Fibroblast of mammary gland (primary cell): ENCODE measurements around the gene CDYL.
"Not testable (repeated sequence)": the region's sequence is repeated elsewhere in the genome, so short reads cannot be mapped to it uniquely, and the experiment has no call there.

Experiments
- DNase-seq: peaks from one replicate; pipeline ENCODE4 v3.0.0-alpha.2; 2010; ENCODE audit warnings: low read depth
- H3K4me3 ChIP-seq: 2 replicates; pipeline ENCODE4 v1.5.1; 2011; ENCODE audit warnings: low read depth, mild to moderate bottlenecking, low read length, moderate library complexity; ENCODE audit not compliant: control insufficient read depth
- CTCF ChIP-seq: conservative IDR thresholded peaks from 2 replicates; pipeline ENCODE4 v1.5.1; 2011; ENCODE audit warnings: low read depth, low read length, inconsistent platforms; ENCODE audit not compliant: control insufficient read depth, insufficient read depth

CDYL gene

DNA sequence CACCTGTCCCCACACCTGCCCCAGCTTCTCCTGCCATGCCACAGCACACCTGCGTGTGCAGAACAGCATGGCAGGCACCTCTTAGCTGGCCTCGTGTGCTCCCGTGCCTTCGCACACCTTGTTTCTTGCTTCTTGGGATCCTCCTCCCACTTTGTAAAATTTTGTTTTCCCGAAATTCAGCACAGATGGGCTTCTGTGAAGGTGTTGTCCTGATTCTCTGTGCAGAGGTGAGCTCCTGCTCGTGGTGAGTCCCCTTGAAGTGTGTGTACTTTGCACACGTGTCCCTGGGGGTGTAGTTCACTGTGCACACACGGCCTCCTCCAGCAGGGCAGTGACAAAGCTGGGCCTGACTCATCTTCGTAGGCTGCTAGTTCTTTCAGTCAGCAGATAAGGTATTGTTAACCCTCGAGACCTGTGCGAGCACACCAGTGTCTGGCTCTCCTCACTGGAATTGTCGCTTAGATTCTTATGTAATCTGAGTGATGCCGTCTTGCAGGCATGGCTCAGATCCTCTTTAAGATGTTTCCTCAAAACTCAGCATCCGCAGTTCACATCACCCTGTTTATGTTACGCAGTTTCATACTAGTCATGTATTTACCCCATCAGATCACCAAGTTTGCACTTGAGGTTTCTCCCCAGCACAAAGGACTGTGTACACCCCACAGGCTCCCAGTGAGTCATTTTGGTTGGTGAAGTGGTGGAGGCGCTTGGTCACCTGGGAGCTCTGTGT lies 77.7 kb downstream of the CDYL start:
- no peak for TF ChIP-seq CTCF
- peak; percentile 13 for DNase-seq
- H3K4me3 ChIP-seq, result no peak overlapping the region

DNA sequence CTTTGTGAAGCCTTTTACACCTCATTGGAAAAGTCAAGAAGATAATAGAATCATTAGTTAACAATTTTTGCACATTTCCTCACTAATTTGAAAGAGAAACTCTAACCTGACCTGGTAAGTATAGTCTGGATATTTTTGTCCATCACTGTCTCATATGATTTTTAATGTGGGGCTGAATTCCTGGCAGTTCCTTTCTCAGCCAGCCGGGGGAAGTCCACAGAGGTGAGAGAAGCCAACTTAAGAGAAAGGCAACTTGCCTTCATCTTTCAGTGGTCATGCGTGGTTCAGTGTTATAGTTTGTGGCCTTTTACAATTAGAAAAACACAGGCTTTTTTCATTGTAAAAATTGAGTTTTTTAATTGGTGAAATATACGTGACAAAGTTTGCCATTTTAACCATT lies 80.6 kb downstream of the CDYL start:
- TF ChIP-seq CTCF, result peak; percentile 6
- no peak for DNase-seq
- H3K4me3 ChIP-seq, result no peak overlapping the region

DNA sequence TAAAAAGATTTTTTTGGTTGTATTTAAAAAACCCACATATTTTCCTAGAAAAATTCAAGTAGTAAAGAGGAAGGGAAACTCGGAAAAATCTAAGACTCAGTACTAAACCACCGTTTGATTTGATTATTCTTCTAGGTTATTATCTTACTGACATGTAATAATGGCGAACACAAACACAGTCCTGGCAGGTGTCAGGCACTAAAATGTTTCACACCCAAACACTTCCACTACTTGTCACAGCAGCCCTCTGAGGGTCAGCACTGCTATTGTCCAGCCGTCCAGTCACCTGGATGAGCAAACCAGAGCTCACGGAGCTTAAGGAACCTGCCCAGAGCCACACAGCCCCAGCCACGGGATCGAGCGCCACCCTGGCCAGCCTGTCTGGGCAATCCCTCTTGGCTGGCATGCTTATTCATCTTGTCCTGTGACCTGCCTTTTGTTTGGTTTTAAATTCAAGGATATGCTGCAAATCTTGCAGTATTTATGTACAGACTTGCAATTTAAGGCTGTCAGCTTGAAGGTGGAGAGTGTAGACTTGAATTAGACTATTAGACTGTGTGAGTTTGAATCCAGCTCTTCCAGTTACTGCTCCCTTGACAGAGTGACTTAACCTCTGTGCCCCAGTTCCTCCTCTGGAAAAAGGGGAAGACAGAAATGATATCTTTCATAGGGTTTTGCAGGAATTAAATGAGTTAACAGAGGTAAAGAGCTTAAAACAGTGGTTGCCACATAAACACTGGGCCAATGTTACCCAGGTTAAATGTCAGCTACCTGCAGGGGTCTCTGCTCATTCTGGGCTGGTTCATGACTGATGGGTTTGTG lies 82.2 kb downstream of the CDYL start:
- DNase-seq, result no peak

GRCh38 chr6:4860387-4860786 lies 84.2 kb downstream of the CDYL start:
- H3K4me3 ChIP-seq, result no peak overlapping the region
- DNase-seq, result no peak

More for the DNA sequence above, 82.2 kb downstream of the CDYL start:
- no peak overlapping the region for H3K4me3 ChIP-seq
- TF ChIP-seq CTCF, result no peak

DNA sequence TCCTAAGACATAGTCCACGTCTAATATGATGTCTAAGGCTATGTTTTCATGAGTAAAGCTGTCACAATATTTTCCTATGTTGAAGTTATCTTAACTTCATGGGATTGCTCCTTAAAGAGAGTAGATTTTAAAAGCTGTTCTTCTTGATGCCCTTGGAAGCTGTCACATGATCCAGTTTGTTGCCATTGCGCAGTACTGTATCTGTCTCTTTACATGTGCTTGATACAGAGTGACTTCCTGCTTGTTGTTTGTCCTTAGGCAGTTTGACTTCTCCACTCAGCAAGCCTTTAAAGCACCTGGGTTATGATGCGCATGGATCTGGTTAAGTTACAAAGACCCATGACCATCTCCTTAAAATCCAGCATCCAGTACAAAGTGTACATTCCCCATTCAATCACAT lies 85.4 kb downstream of the CDYL start:
- no peak overlapping the region for H3K4me3 ChIP-seq
- DNase-seq, result no peak
- TF ChIP-seq CTCF, result no peak

More at GRCh38 chr6:4860387-4860786, 84.2 kb downstream of the CDYL start:
- no peak for TF ChIP-seq CTCF

DNA sequence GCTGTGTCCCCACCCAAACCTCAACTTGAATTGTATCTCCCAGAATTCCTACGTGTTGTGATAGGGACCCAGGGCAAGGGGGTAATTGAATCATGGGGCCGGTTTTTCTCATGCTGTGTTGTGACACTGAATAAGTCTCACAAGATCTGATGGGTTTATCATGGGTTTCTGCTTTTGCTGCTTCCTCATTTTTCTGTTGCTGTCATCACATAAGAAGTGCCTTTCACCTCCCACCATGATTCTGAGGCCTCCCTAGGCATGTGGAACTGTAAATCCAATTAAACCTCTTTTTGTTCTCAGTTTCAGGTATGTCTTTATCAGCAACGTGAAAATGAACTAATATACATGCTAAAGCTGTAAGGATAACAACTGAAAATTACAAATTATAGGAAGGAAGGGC lies 88.3 kb downstream of the CDYL start:
- TF ChIP-seq CTCF, result no peak
- H3K4me3 ChIP-seq, result no peak overlapping the region

DNA sequence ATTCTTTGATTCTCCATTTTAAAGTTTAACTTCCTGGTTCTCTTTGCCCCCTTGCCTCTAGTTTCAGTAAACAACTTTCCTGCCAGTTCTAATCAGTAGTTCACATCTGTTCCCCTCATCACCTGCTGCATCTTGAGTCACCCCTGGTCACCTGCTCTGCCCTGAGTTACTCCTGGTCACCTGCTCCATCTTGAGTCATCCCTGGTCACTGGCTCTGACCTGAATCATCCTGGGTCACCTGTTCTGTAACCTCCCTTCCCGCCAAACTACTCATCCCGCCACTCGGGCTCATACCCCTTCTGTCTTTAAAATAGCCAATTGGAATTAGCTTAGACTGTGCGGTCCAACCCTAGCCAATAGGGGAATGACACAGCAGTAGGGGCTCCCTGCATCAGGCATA lies 88.8 kb downstream of the CDYL start:
- DNase-seq, result peak; percentile 33
- H3K4me3 ChIP-seq, result not testable (repeated sequence)

More for the DNA sequence above, 88.3 kb downstream of the CDYL start:
- no peak for DNase-seq
